K562 (cell line): ENCODE data around the gene METTL8. TPM values are rescaled to one million over a fixed set of nuclear protein-coding genes. Genes with fewer than 3 reads are reported as not detected.
A peak's percentile ranks its signal among the peaks of the same experiment; 100 is the strongest.

Source experiments
- CAMTA2 ChIP-seq: fragments of 250-450 bp; sonication (Bioruptor Pico); conservative IDR thresholded peaks from 2 replicates; pipeline ENCODE4 v1.5.1; 2022
- CCNT2 ChIP-seq: IDR thresholded peaks from 2 replicates; pipeline ENCODE4 v1.6.1; 2011; ENCODE audit warnings: borderline replicate concordance, low read depth, mild to moderate bottlenecking, moderate library complexity, mixed read lengths, low read length; ENCODE audit not compliant: insufficient read length; ENCODE audit errors: extremely low read depth
- E2F6 ChIP-seq, 2 experiments: IDR thresholded peaks; 2 replicates each; pipeline ENCODE4 v1.6.1; 2011; ENCODE audit warnings: borderline replicate concordance in 1 of 2, control low read depth in 1 of 2, low read depth in 1 of 2, low read length in 1 of 2, mild to moderate bottlenecking in 1 of 2, mixed read lengths in 1 of 2, moderate library complexity in 1 of 2; ENCODE audit not compliant: insufficient read depth in 1 of 2, insufficient read length in 1 of 2, poor library complexity in 1 of 2, severe bottlenecking in 1 of 2; ENCODE audit errors: extremely low read depth in 1 of 2
- ETV1 ChIP-seq: fragments of 450-650 bp; conservative IDR thresholded peaks from 2 replicates; pipeline ENCODE4 v1.6.1; 2016; ENCODE audit warnings: missing genetic modification characterization, control low read depth, low read depth, missing compliant biosample characterization
- FOXJ3 ChIP-seq: sonication (generic); formaldehyde crosslinking; IDR thresholded peaks from 2 replicates; pipeline ENCODE4 v1.4.0; 2020; ENCODE audit warnings: mild to moderate bottlenecking, missing genetic modification reagents
- GABPA ChIP-seq: fragments of 200-800 bp; sonication (Bioruptor generic); conservative IDR thresholded peaks from 2 replicates; pipeline ENCODE4 v1.6.1; 2016; ENCODE audit warnings: low read depth, missing genetic modification characterization, missing compliant biosample characterization
- GTF3C2 ChIP-seq: IDR thresholded peaks from 3 replicates; pipeline ENCODE4 v1.6.1; 2011; ENCODE audit warnings: borderline replicate concordance, mild to moderate bottlenecking, moderate library complexity; ENCODE audit not compliant: insufficient read length; ENCODE audit errors: extremely low read depth
- MYBL2 ChIP-seq, 2 experiments: fragments of 450-650 bp in 1 of 2; sonication (generic) in 1 of 2; formaldehyde crosslinking in 1 of 2; IDR thresholded peaks; 2 replicates each; pipeline versions ENCODE4 v1.6.1 to v1.8.1; 2017 to 2022; ENCODE audit warnings: borderline replicate concordance in 1 of 2, inconsistent platforms in 1 of 2, low read depth in 1 of 2, mild to moderate bottlenecking in 1 of 2, missing genetic modification reagents in 1 of 2, moderate library complexity in 1 of 2
- NFE2 ChIP-seq: IDR thresholded peaks from 2 replicates; pipeline ENCODE4 v1.6.1; 2014; ENCODE audit warnings: antibody characterized with exemption, low read depth
- RCOR1 ChIP-seq, 2 experiments: IDR thresholded peaks; 2 replicates each; pipeline ENCODE4 v1.6.1; 2012; ENCODE audit warnings: low read depth in 2 of 2, low read length in 2 of 2, borderline replicate concordance in 1 of 2, improper control_type of control experiment in 1 of 2
- RFX1 ChIP-seq: fragments of 450-650 bp; IDR thresholded peaks from 2 replicates; pipeline ENCODE4 v1.6.1; 2016; ENCODE audit warnings: mild to moderate bottlenecking, moderate library complexity
- TCFL5 ChIP-seq: fragments of 250-450 bp; sonication (Bioruptor Pico); conservative IDR thresholded peaks from 2 replicates; pipeline ENCODE4 v1.6.1; 2021; ENCODE audit warnings: mild to moderate bottlenecking, moderate library complexity, matching md5 sums
- TOE1 ChIP-seq, 2 experiments: fragments of 450-650 bp in 1 of 2; sonication (generic) in 1 of 2; formaldehyde crosslinking in 1 of 2; IDR thresholded peaks; 2 replicates each; pipeline versions ENCODE4 v1.7.1 to v1.8.0; 2016 to 2022; ENCODE audit warnings: borderline replicate concordance in 2 of 2, mild to moderate bottlenecking in 2 of 2, antibody characterized with exemption in 1 of 2, inconsistent platforms in 1 of 2, low read depth in 1 of 2, missing genetic modification reagents in 1 of 2, moderate library complexity in 1 of 2
- ZBTB12 ChIP-seq: fragments of 250-450 bp; sonication (Bioruptor Pico); IDR thresholded peaks from 2 replicates; pipeline ENCODE4 v1.4.0; 2020
- ZNF445 ChIP-seq: fragments of 250-450 bp; sonication (Bioruptor Pico); IDR thresholded peaks from 2 replicates; pipeline ENCODE4 v1.4.0; 2020; ENCODE audit warnings: low read depth, mild to moderate bottlenecking, moderate library complexity
- ZNF511 ChIP-seq: sonication (generic); formaldehyde crosslinking; IDR thresholded peaks from 2 replicates; pipeline ENCODE4 v1.8.0; 2022; ENCODE audit warnings: mild to moderate bottlenecking, missing genetic modification reagents
- ZNF79 ChIP-seq: fragments of 250-450 bp; sonication (Bioruptor Pico); IDR thresholded peaks from 2 replicates; pipeline ENCODE4 v1.4.0; 2020; ENCODE audit warnings: low read depth, mild to moderate bottlenecking, moderate library complexity
- polyA plus RNA-seq, 8 experiments: library from polyadenylated mRNA; depleted of rRNA in 4 of 8; stranded (reverse) in 5 of 8; unstranded in 3 of 8; fragments of >200 nt; fragmentation: Nextera tagmentation in 2 of 8; fragmentation: Illumina TruSeq in 1 of 8; extraction: Ambion mirVana in 2 of 8; extraction: Trizol in 1 of 8; gene quantifications; 2 replicates each; pipeline versions ENCODE4 v1.2.1 to v1.2.3, GENCODE V29; 2011 to 2014; ENCODE audit warnings: inconsistent platforms in 1 of 8, missing spikeins in 1 of 8
- total RNA-seq, 7 experiments: library from RNA; depleted of rRNA in 6 of 7; stranded (reverse); fragments of >200 nt in 6 of 7; fragmentation: Illumina TruSeq in 2 of 7; extraction: Trizol in 2 of 7; gene quantifications; 2 replicates each; pipeline versions ENCODE4 v1.2.1 to v1.2.3, GENCODE V29; 2011 to 2021; ENCODE audit warnings: low replicate concordance in 1 of 7

The METTL8 gene
- total and polyA plus RNA-seq, 9 of the 15 experiments (the other 6 are each of a cell fraction or from before 2014, with no cell fraction given), result 12.9 to 52.6 (median 33.7) TPM

- TF ChIP-seq FOXJ3 (no peak), E2F6 (IDR thresholded peaks at IDR 0.05; ENCODE audit: borderline replicate concordance in 1 of 2, extremely low read depth in 1 of 2, insufficient read depth in 1 of 2, insufficient read length in 1 of 2, low read depth in 1 of 2, low read length in 1 of 2, poor library complexity in 1 of 2, severe bottlenecking in 1 of 2) (peak; percentile 72 to 76), GTF3C2 (no peak), RFX1 (no peak), RCOR1 (IDR thresholded peaks at IDR 0.05; ENCODE audit: borderline replicate concordance in 1 of 2, low read depth in 2 of 2, low read length in 2 of 2) (peak in 1 of 2 experiments; percentile 71; a peak in 2 of 4 replicates), ETV1 (tag) (peak; percentile 39; the same call in 1 of the 2 replicates), TCFL5 (CRISPR knock-in tag) (peak; percentile 52; the same call in 1 of the 2 replicates), ZNF79 (CRISPR knock-in tag) (0 out of 2 replicates have a peak, but pooled peaks have one; percentile 48), CAMTA2 (CRISPR knock-in tag) (peak; percentile 91; the same call in 1 of the 2 replicates), MYBL2 (IDR thresholded peaks at IDR 0.05; ENCODE audit: low read depth) (no peak), MYBL2 (CRISPR knock-in tag; IDR thresholded peaks at IDR 0.05; ENCODE audit: borderline replicate concordance) (no peak), ZBTB12 (CRISPR knock-in tag) (peak; percentile 25; the same call in 1 of the 2 replicates), GABPA (tag) (peak; percentile 89), ZNF445 (CRISPR knock-in tag) (0 out of 2 replicates have a peak, but pooled peaks have one; percentile 65), NFE2 (no peak), CCNT2 (peak; percentile 92), ZNF511 (CRISPR knock-in tag) (peak; percentile 95), TOE1 (IDR thresholded peaks at IDR 0.05; ENCODE audit: borderline replicate concordance) (no peak; the same call in 1 of the 2 replicates), TOE1 (CRISPR knock-in tag; IDR thresholded peaks at IDR 0.05; ENCODE audit: borderline replicate concordance, low read depth) (no peak; the same call in 1 of the 2 replicates)
Observed at GRCh38 chr2:171434013-171434989, 511 bp upstream of the METTL8 start, which contains the start of gene DCAF17 (continued).
